ENCODE data around the gene MAPK6.
"Not testable (repeated sequence)": the region's sequence is repeated elsewhere in the genome, so short reads cannot be mapped to it uniquely, and the experiment has no call there.

The MAPK6 gene

DNA sequence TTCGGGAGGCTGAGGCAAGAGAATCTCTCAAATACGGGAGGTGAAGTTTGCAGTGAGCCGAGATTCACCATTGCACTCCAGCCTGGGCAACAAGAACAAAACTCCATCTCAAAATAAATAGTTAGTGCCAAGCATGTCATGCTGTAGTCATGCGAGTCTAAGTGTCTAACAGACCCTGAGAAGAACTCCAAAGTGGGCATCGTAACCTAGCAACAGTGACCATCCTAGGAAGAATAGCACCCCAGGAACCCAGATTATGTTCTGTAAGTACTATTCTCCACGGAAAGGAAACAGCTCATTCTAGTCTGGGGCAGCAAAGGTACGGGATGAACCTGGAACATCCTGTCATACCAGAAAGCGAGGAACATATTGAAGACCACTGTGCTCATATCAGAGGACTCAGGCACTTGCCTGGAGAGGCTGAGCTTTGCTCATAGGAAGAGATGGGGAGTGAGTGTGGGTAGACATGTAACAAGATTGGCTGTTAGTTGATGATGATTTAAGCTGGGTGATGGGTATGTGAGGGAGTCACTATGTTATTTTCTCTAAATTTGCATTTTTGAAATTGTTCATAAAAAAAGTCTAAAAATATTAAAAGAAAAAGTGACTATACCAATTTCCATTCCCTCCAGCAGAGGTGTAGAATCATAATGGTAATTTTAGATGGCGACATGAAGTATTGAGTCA lies 61.8 kb downstream of the MAPK6 start:
- no peak for DNase-seq

- no peak for DNase-seq
These were observed 63.4 kb downstream of the MAPK6 start for GRCh38 chr15:52082197-52083036.

DNA sequence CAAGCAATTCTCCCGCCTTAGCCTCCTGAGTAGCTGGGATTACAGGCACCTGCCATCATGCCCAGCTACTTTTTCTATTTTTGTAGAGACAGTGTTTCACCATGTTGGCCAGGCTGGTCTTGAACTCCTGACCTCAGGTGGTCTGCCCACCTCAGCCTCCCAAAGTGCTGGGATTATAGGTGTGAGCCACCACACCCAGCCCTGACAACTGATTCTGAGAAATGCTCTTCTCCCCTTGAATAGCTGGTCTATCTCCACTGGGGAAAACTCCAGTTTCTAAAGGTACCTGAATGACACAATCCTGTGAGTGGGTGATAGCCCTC lies 64.0 kb downstream of the MAPK6 start:
- DNase-seq, result not testable (repeated sequence)

DNA sequence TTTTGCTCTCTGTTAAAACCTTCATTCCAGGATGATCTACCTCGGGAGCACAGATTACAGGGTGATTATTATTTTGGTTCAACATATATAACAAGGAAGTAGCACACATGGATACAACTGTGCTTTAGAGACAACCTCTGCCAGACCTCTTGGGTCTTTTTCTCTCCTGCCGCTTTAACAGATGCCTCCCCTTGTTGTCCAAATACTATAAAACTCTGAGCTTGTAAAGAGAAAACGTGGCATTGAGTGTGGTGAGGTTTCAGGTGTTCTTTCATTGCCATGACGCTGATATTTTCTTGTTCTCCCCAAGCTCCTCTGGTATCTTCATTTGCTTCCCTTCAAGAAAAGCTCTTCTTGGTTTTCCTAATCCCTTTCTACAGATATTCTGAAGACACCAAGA lies 64.6 kb downstream of the MAPK6 start:
- DNase-seq, result no peak

DNA sequence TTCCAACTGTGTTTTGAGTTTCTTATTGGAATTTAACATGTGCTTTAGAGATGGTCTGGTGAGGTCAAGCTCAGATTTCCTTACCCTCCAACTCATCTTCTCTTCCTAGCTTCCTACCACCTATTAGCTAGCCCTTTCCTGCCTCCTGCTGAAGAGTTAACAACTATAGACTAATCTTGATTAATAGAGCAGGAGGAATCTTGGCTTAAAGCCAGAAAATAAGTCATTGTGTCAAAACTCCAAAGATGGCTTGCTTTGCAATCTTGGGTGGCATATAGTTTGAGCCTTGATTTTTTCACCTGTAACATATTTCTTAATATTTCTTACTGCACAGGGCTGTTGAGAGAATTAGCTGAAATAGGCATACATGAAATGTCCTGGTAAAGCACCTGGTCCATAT lies 66.3 kb downstream of the MAPK6 start:
- DNase-seq, result no peak

- DNase-seq, result no peak
These were observed 67.2 kb downstream of the MAPK6 start for GRCh38 chr15:52086011-52086786.

- no peak for DNase-seq
These were observed 71.2 kb downstream of the MAPK6 start for GRCh38 chr15:52090193-52090592.

GRCh38 chr15:52093167-52093538 lies 74.1 kb downstream of the MAPK6 start:
- no peak for DNase-seq

DNA sequence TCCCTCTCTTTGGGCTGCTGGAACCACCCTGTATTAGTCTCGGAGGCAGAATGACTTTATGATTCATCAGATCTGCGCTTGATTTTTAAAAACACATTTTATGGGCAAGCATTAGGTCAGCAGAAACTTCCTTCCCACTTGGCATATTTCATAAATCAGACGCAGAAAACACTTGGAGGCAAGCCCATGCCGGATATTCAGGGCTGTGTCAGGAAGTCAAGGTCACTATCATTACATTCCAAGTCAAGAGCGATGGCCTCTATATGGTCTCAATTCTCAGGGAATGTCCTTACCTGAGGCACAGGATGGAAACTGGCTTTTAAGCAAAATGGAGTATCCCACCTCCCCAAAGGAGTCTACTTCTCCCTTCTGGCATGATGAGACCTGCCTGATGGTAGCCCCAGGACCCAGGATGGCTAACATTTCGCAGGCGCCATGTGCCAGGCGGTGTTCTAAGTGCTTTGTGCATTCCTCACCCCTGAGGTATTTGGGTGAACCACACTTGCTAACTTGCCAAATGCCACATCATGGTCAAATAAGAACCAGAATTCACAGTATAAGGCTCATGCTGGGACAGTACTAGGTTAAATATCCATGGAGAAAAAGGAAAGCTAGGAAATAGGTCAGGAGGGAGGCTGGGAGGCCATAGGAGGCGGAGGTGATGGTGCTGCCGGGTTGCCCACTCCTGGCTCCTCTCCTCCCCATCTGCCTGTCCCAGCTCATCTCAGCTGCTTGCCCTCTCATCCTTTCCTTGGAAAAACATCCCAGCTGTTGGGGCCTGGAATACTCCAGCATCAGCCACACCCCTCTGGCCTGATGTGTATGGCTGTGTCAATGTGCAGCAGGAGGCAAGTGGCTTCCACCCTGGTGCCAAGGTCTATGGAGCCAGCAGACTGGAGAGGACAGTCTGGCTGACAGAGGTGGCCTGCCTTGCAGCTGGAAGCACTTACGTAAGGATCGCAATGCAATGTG lies 74.8 kb downstream of the MAPK6 start:
- no peak for DNase-seq

- DNase-seq, result no peak
These were observed 76.0 kb downstream of the MAPK6 start for GRCh38 chr15:52094811-52095584.

GRCh38 chr15:52095597-52096262 lies 76.7 kb downstream of the MAPK6 start:
- no peak for DNase-seq

GRCh38 chr15:52096536-52096935 lies 77.5 kb downstream of the MAPK6 start:
- DNase-seq, result not testable (repeated sequence)

GRCh38 chr15:52097180-52097579 lies 78.2 kb downstream of the MAPK6 start:
- no peak for DNase-seq

DNA sequence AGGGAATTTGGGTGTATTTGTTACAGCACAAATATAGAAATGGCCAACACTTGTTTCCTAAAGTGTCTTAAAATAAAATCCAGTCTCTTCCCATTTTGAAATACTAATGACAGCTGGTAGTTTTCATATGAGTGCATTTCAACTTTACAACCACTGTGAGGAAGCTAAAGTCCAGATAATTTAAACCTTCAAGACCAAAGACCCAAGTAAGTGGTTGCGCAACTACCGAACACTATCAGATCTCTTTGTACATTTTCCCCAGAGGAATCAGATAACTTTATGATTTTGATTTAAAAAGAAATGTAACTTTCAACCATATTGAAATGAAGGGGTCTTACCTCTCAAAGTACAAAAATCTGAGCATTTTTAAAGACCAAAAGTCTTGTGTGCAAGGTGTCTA lies 79.3 kb downstream of the MAPK6 start:
- DNase-seq, result no peak

DNA sequence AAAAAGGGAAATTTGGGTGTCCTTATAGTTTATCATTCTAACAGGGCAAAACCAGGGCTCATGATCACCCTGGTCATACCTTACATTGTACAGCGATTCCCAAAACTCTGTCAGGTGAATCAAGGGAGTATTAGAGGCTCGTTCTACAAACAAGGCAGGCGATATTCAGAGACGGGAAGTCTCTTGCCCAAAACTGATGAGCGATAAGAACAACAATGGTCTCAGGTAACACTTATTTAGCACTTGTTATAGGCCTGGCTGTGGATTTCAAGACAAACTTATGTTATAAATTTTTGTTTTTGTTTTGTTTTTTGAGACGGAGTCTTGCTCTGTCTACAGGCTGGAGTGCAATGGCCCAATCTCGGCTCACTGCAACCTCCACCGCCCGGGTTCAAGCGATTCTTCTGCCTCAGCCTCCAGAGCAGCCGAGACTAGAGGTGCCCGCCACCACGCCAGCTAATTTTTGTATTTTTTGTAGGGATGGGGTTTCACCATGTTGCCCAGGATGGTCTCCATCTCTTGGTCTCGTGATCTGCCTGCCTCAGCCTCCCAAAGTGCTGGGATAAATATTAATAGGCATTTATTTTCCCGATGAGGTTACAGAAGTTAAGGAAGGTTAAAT lies 80.7 kb downstream of the MAPK6 start:
- no peak for DNase-seq

GRCh38 chr15:52100807-52101442 lies 81.9 kb downstream of the MAPK6 start:
- no peak for DNase-seq

- no peak for DNase-seq
These were observed 82.7 kb downstream of the MAPK6 start for GRCh38 chr15:52101542-52102323.

GRCh38 chr15:52102463-52102862 lies 83.4 kb downstream of the MAPK6 start:
- no peak for DNase-seq

All from T-helper 1 cell (primary cell).